C4-2B (cell line): ENCODE measurements around the gene ALPI.

ENCODE experiments used
- CTCF ChIP-seq: fragments of 450-650 bp; conservative IDR thresholded peaks from 2 replicates; pipeline ENCODE4 v1.5.1; 2017; ENCODE audit warnings: mild to moderate bottlenecking
- ZFX ChIP-seq: fragments of 450-650 bp; IDR thresholded peaks from 2 replicates; pipeline ENCODE4 v1.6.1; 2017

GRCh38 chr2:232498452-232498851 is 42.5 kb downstream of the ALPI start:
- TF ChIP-seq CTCF (no peak), ZFX (no peak)
